Daoy (cell line): ENCODE data around the gene IFT81. TPM values are rescaled to one million over a fixed set of nuclear protein-coding genes. Genes with fewer than 3 reads are reported as not detected.
"Not testable (repeated sequence)": the region's sequence is repeated elsewhere in the genome, so short reads cannot be mapped to it uniquely, and the experiment has no call there.

Experiments used
- DNase-seq: peaks from one replicate; pipeline ENCODE4 v3.0.0-alpha.2; 2015; ENCODE audit warnings: low read depth
- total RNA-seq: library from RNA; depleted of rRNA; stranded (reverse); fragments of >200 nt; shearing (Covaris generic); gene quantifications from 2 replicates; pipeline ENCODE4 v1.2.3, GENCODE V29; 2014

The IFT81 gene
- total RNA-seq, 1 experiment from 2014 or later, result 8.9 TPM

GRCh38 chr12:110107369-110108281 lies 16.5 kb upstream of the IFT81 start:
- peak; percentile 93 for DNase-seq

- DNase-seq, result no peak
These were observed 15.7 kb upstream of the IFT81 start for GRCh38 chr12:110108309-110109036.

GRCh38 chr12:110109037-110109836 lies 14.9 kb upstream of the IFT81 start:
- peak; percentile 88 for DNase-seq

- DNase-seq, result no peak
These were observed 14.2 kb upstream of the IFT81 start for GRCh38 chr12:110109837-110110535.

- no peak for DNase-seq
These were observed 12.5 kb upstream of the IFT81 start for GRCh38 chr12:110111476-110112334.

- no peak for DNase-seq
These were observed 11.9 kb upstream of the IFT81 start for GRCh38 chr12:110112335-110112660.

- DNase-seq, result no peak
These were observed 9.6 kb upstream of the IFT81 start for GRCh38 chr12:110114528-110114937.

GRCh38 chr12:110115675-110116074 lies 8.5 kb upstream of the IFT81 start:
- no peak for DNase-seq

GRCh38 chr12:110116623-110117022 lies 7.5 kb upstream of the IFT81 start:
- DNase-seq, result no peak

- DNase-seq, result not testable (repeated sequence)
These were observed 6.9 kb upstream of the IFT81 start for GRCh38 chr12:110117210-110117609.

- DNase-seq, result no peak
These were observed 6.0 kb upstream of the IFT81 start for GRCh38 chr12:110117956-110118685.

- DNase-seq, result no peak
These were observed 1.2 kb upstream of the IFT81 start for GRCh38 chr12:110122929-110123328.

GRCh38 chr12:110123919-110124268 lies 263 bp upstream of the IFT81 start:
- no peak for DNase-seq

GRCh38 chr12:110126557-110126956 lies 2.4 kb downstream of the IFT81 start:
- DNase-seq, result no peak

GRCh38 chr12:110134691-110135411 lies 10.7 kb downstream of the IFT81 start:
- no peak for DNase-seq

- DNase-seq, result no peak
These were observed 11.6 kb downstream of the IFT81 start for GRCh38 chr12:110135806-110136205.

- DNase-seq, result no peak
These were observed 13.6 kb downstream of the IFT81 start for GRCh38 chr12:110137786-110138185.

GRCh38 chr12:110141389-110141788 lies 17.2 kb downstream of the IFT81 start:
- no peak for DNase-seq

- DNase-seq, result no peak
These were observed 22.8 kb downstream of the IFT81 start for GRCh38 chr12:110146986-110147385.
